Lower leg skin (tissue), 3 donors: ENCODE measurements around the gene CC2D2A.

Experiments used
- POLR2A ChIP-seq, 2 donors: fragments of 450-650 bp; IDR thresholded peaks; one replicate each; pipeline ENCODE4 v1.6.1; 2016 to 2017; ENCODE audit warnings: antibody characterized with exemption in 2 of 2, mild to moderate bottlenecking in 1 of 2, moderate library complexity in 1 of 2
- TF ChIP-seq, protein P1 (sequence below), 3 donors: fragments of 450-650 bp; IDR thresholded peaks; one replicate each; pipeline ENCODE4 v1.5.1; 2016; ENCODE audit warnings: antibody characterized with exemption in 3 of 3, mild to moderate bottlenecking in 3 of 3, moderate library complexity in 2 of 3

GRCh38 chr4:15557786-15558550 lies 88.3 kb downstream of the CC2D2A start:
- TF ChIP-seq, protein P1, sequence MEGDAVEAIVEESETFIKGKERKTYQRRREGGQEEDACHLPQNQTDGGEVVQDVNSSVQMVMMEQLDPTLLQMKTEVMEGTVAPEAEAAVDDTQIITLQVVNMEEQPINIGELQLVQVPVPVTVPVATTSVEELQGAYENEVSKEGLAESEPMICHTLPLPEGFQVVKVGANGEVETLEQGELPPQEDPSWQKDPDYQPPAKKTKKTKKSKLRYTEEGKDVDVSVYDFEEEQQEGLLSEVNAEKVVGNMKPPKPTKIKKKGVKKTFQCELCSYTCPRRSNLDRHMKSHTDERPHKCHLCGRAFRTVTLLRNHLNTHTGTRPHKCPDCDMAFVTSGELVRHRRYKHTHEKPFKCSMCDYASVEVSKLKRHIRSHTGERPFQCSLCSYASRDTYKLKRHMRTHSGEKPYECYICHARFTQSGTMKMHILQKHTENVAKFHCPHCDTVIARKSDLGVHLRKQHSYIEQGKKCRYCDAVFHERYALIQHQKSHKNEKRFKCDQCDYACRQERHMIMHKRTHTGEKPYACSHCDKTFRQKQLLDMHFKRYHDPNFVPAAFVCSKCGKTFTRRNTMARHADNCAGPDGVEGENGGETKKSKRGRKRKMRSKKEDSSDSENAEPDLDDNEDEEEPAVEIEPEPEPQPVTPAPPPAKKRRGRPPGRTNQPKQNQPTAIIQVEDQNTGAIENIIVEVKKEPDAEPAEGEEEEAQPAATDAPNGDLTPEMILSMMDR (IDR thresholded peaks at IDR 0.05), result no peak
- no peak for TF ChIP-seq POLR2A (IDR thresholded peaks at IDR 0.05)
